Measurements from ENCODE around the gene SLC30A5. TPM values are rescaled to one million over a fixed set of nuclear protein-coding genes. Genes with fewer than 3 reads are reported as not detected.

The SLC30A5 gene
- total RNA-seq, 1 experiment from 2014 or later, result 50.0 TPM

- DNase-seq (ENCODE audit: low read depth, low spot score) (no peak), ATAC-seq (no peak)
- Histone ChIP-seq H3K4me3 (replicated peaks in 1 of 2; ENCODE audit: low read depth in 1 of 2, low read length in 2 of 2) (no peak overlapping the region), H3K9me2 (ENCODE audit: insufficient read depth) (no peaks in the 10 kb centered on the region), H2AFZ (ENCODE audit: low read depth, low read length, poor library complexity, severe bottlenecking) (no peak overlapping the region), H3K27me3 (ENCODE audit: insufficient read depth, low read length) (no peaks in the 10 kb centered on the region), H3K9ac (ENCODE audit: low read length) (no peak overlapping the region), H3K36me3 (ENCODE audit: control insufficient read depth in 1 of 2, insufficient read depth in 2 of 2, low read length in 2 of 2) (peaks cover 3 to 15% of the 10 kb centered on the region in 2 experiments; a peak in 3 of 4 replicates), H3K9me3 (ENCODE audit: control insufficient read depth in 1 of 2, insufficient read depth in 1 of 2, low read depth in 1 of 2, low read length in 2 of 2) (no peaks in the 10 kb centered on the region), H3K4me1 (ENCODE audit: control insufficient read depth in 1 of 2, insufficient read depth in 2 of 2, low read length in 2 of 2) (no peaks in the 10 kb centered on the region), H3K27ac (ENCODE audit: low read depth, low read length) (no peak overlapping the region), H3K79me2 (ENCODE audit: insufficient read depth, low read length) (no peaks in the 10 kb centered on the region), H4K20me1 (ENCODE audit: insufficient read depth) (no peaks in the 10 kb centered on the region), H3K4me2 (ENCODE audit: low read length) (no peak overlapping the region)
- TF ChIP-seq MAX (IDR thresholded peaks at IDR 0.05) (no peak), SRF (IDR thresholded peaks at IDR 0.05; ENCODE audit: low read depth) (no peak), SIN3A (IDR thresholded peaks at IDR 0.05; ENCODE audit: low read depth) (no peak), CBX3 (IDR thresholded peaks at IDR 0.05; ENCODE audit: low read depth) (no peak), JUND (IDR thresholded peaks at IDR 0.05) (no peak), EZH2 (IDR thresholded peaks at IDR 0.05) (no peak), EZH2phosphoT487 (IDR thresholded peaks at IDR 0.05; ENCODE audit: borderline replicate concordance) (no peak)
- TF ChIP-seq, protein P1, sequence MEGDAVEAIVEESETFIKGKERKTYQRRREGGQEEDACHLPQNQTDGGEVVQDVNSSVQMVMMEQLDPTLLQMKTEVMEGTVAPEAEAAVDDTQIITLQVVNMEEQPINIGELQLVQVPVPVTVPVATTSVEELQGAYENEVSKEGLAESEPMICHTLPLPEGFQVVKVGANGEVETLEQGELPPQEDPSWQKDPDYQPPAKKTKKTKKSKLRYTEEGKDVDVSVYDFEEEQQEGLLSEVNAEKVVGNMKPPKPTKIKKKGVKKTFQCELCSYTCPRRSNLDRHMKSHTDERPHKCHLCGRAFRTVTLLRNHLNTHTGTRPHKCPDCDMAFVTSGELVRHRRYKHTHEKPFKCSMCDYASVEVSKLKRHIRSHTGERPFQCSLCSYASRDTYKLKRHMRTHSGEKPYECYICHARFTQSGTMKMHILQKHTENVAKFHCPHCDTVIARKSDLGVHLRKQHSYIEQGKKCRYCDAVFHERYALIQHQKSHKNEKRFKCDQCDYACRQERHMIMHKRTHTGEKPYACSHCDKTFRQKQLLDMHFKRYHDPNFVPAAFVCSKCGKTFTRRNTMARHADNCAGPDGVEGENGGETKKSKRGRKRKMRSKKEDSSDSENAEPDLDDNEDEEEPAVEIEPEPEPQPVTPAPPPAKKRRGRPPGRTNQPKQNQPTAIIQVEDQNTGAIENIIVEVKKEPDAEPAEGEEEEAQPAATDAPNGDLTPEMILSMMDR (IDR thresholded peaks at IDR 0.05 in 2 of 3, conservative IDR thresholded peaks at IDR 0.05 in 1 of 3; ENCODE audit: borderline replicate concordance in 1 of 3, insufficient read depth in 1 of 3, low read depth in 2 of 3, low read length in 2 of 3), result no peak
- no TSS peak for BruUV-seq (replicated peaks)
- ChIA-PET RAD21 (ENCODE audit: low non-redundant PET in 1 of 2, low total read pairs in 2 of 2, uncharacterized antibody in 2 of 2, unreplicated experiment in 2 of 2) (no interaction called here), CTCF (no interaction called here), POLR2A (no interaction called here)
- intact Hi-C loops (cut with micrococcal nuclease), result loop anchor here (10.0 kb wide), 2 partner anchors 55 to 185 kb away; no protein-coding TSS in a partner anchor
Observed at GRCh38 chr5:69129413-69129812, 35.6 kb downstream of the SLC30A5 start.

GRCh38 chr5:69130241-69130640 is 36.4 kb downstream of the SLC30A5 start:
- H3K4me2 ChIP-seq (ENCODE audit: low read length), result no peak overlapping the region
- ChIA-PET POLR2A (no interaction called here), RAD21 (ENCODE audit: low non-redundant PET in 1 of 2, low total read pairs in 2 of 2, uncharacterized antibody in 2 of 2, unreplicated experiment in 2 of 2) (no interaction called here), CTCF (no interaction called here)
- H3K9me3 ChIP-seq (ENCODE audit: control insufficient read depth in 1 of 2, insufficient read depth in 1 of 2, low read depth in 1 of 2, low read length in 2 of 2), result no peaks in the 10 kb centered on the region
- peaks cover 3 to 15% of the 10 kb centered on the region in 2 experiments; a peak in 3 of 4 replicates for H3K36me3 ChIP-seq (ENCODE audit: control insufficient read depth in 1 of 2, insufficient read depth in 2 of 2, low read length in 2 of 2)
- no peak overlapping the region for H2AFZ ChIP-seq (ENCODE audit: low read depth, low read length, poor library complexity, severe bottlenecking)
- TF ChIP-seq MAX (IDR thresholded peaks at IDR 0.05) (no peak), ZFX (IDR thresholded peaks at IDR 0.05) (no peak), ZNF274 (IDR thresholded peaks at IDR 0.05; ENCODE audit: low read depth, low read length) (no peak), RAD21 (IDR thresholded peaks at IDR 0.05; ENCODE audit: low read depth) (no peak), EGR1 (IDR thresholded peaks at IDR 0.05; ENCODE audit: low read depth) (no peak), TCF7L2 (IDR thresholded peaks at IDR 0.05; ENCODE audit: borderline replicate concordance, extremely low read depth, insufficient read depth, insufficient read length) (no peak), POLR2AphosphoS5 (IDR thresholded peaks at IDR 0.05; ENCODE audit: low read depth, low read length) (no peak), CBX3 (IDR thresholded peaks at IDR 0.05; ENCODE audit: low read depth) (no peak), SP1 (IDR thresholded peaks at IDR 0.05; ENCODE audit: low read depth) (no peak), ELF1 (IDR thresholded peaks at IDR 0.05; ENCODE audit: borderline replicate concordance, low read depth) (no peak), SIN3A (IDR thresholded peaks at IDR 0.05; ENCODE audit: low read depth) (no peak)
- TF ChIP-seq, protein P1 (IDR thresholded peaks at IDR 0.05 in 2 of 3, conservative IDR thresholded peaks at IDR 0.05 in 1 of 3; ENCODE audit: borderline replicate concordance in 1 of 3, insufficient read depth in 1 of 3, low read depth in 2 of 3, low read length in 2 of 3), result no peak
- TF ChIP-seq, protein P2, sequence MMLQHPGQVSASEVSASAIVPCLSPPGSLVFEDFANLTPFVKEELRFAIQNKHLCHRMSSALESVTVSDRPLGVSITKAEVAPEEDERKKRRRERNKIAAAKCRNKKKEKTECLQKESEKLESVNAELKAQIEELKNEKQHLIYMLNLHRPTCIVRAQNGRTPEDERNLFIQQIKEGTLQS (IDR thresholded peaks at IDR 0.05), result no peak
- no peaks in the 10 kb centered on the region for H3K4me1 ChIP-seq (ENCODE audit: control insufficient read depth in 1 of 2, insufficient read depth in 2 of 2, low read length in 2 of 2)
- no peak overlapping the region for H3K4me3 ChIP-seq (replicated peaks in 1 of 2; ENCODE audit: low read depth in 1 of 2, low read length in 2 of 2)
- no TSS peak for BruUV-seq (replicated peaks)
- ATAC-seq (no peak), DNase-seq (ENCODE audit: low read depth, low spot score) (no peak)
- no peaks in the 10 kb centered on the region for H3K27me3 ChIP-seq (ENCODE audit: insufficient read depth, low read length)
- H3K79me2 ChIP-seq (ENCODE audit: insufficient read depth, low read length), result no peaks in the 10 kb centered on the region
- no peak overlapping the region for H3K9ac ChIP-seq (ENCODE audit: low read length)
- intact Hi-C loops (cut with micrococcal nuclease), result loop anchor here (10.0 kb wide), 1 partner anchor 65 kb away; no protein-coding TSS in a partner anchor
- no peak overlapping the region for H3K27ac ChIP-seq (ENCODE audit: low read depth, low read length)
- H4K20me1 ChIP-seq (ENCODE audit: insufficient read depth), result no peaks in the 10 kb centered on the region
- H3K9me2 ChIP-seq (ENCODE audit: insufficient read depth), result no peaks in the 10 kb centered on the region
